GM12865 (cell line): ENCODE measurements around the gene MIB1.
A peak's percentile ranks its signal among the peaks of the same experiment; 100 is the strongest.

Experiments used
- DNase-seq: peaks from one replicate; pipeline ENCODE4 v3.0.0; 2010; ENCODE audit warnings: low read depth
- H3K4me3 ChIP-seq: 2 replicates; pipeline ENCODE4 v1.5.1; 2011; ENCODE audit warnings: mild to moderate bottlenecking, low read depth, low read length, control low read depth
- TF ChIP-seq, protein P1 (sequence below): IDR thresholded peaks from 2 replicates; pipeline ENCODE4 v1.5.1; 2011; ENCODE audit warnings: low read length, control low read depth, low read depth, inconsistent platforms; ENCODE audit not compliant: insufficient read depth; ENCODE audit errors: missing control alignments

The MIB1 gene

DNA sequence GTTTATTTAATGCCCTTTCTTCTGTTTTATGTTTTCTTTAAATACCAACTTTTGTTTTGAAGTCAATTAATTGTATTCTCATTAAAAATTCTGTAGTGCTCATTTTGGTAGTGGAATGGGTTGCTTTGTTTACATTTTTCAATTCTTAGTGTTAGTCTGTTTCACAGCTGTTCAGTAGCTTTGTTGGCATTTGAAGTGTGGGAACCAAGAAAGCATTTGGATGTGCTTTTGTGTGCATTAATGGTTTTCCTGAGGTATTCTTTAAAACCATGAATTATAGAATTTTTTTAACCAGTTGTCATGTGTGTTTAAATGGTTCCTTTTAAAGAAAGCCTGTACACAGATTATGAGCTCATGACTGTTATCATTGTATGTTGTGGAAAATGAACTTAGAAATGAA, 19.7 kb downstream of the MIB1 start:
- TF ChIP-seq, protein P1, sequence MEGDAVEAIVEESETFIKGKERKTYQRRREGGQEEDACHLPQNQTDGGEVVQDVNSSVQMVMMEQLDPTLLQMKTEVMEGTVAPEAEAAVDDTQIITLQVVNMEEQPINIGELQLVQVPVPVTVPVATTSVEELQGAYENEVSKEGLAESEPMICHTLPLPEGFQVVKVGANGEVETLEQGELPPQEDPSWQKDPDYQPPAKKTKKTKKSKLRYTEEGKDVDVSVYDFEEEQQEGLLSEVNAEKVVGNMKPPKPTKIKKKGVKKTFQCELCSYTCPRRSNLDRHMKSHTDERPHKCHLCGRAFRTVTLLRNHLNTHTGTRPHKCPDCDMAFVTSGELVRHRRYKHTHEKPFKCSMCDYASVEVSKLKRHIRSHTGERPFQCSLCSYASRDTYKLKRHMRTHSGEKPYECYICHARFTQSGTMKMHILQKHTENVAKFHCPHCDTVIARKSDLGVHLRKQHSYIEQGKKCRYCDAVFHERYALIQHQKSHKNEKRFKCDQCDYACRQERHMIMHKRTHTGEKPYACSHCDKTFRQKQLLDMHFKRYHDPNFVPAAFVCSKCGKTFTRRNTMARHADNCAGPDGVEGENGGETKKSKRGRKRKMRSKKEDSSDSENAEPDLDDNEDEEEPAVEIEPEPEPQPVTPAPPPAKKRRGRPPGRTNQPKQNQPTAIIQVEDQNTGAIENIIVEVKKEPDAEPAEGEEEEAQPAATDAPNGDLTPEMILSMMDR, result no peak
- no peak for DNase-seq

DNA sequence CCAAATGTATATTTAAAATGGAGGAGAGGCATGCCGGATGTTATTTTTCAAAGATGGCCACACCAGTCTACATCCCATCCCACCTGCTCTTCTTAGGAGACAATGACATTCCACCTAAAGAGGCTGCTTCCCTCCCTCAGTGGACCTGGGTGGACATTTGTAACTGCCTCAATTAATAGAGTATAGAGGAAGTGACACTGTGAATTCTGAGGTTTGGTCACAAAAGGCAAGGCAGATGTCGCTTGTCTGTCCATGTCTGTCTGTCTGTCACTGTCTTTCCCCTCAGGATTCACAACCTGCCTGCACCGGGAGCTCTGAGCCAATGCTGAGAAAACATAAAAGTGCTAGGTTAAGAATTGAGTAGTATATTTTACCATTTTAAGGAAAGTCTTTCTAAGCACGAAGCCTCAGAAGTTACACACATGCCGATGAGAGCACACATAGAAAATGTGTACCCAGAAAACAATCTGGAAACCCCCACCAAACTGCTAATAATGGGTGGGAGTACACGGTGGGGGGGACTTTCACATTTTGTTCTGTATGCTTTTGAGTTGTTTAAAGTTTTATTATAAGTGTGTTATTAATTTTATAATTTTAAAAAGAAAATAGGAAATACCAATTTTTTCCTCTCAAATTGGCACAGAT, 21.0 kb downstream of the MIB1 start:
- H3K4me3 ChIP-seq, result peak overlapping the region; percentile 13; the same call in 1 of the 2 replicates
- peak; percentile 62 for DNase-seq
- TF ChIP-seq, protein P1, result no peak

More for the DNA sequence above, 19.7 kb downstream of the MIB1 start:
- no peak overlapping the region for H3K4me3 ChIP-seq

DNA sequence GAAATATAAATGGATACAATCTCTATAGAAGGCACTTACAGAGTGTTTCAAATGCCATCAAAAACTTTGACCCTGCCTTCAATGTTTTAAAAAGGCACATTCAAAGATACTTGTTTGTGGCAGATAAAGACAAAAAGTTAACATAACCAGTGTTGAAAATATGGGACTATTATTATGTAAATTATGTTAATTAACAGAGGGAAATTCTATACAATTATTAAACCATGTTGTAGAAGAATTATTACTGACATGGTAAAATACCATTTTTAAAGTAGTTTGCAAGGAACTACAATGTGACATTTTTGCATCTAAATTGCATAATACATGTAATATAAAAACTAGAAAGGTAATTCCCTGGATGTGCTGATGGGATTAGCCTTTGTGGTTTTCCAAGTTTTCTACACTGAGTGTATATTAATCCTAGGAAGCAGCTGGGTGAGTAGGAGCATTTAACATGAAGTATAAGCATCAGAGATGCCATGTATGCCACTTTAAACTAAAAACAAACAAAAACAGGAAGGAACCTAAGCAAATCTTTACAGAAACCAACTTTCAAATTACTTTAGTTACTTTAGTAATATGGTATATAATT, 21.7 kb downstream of the MIB1 start:
- TF ChIP-seq, protein P1, result no peak
- no peak for DNase-seq
- peak overlapping the region; percentile 13; the same call in 1 of the 2 replicates for H3K4me3 ChIP-seq

DNA sequence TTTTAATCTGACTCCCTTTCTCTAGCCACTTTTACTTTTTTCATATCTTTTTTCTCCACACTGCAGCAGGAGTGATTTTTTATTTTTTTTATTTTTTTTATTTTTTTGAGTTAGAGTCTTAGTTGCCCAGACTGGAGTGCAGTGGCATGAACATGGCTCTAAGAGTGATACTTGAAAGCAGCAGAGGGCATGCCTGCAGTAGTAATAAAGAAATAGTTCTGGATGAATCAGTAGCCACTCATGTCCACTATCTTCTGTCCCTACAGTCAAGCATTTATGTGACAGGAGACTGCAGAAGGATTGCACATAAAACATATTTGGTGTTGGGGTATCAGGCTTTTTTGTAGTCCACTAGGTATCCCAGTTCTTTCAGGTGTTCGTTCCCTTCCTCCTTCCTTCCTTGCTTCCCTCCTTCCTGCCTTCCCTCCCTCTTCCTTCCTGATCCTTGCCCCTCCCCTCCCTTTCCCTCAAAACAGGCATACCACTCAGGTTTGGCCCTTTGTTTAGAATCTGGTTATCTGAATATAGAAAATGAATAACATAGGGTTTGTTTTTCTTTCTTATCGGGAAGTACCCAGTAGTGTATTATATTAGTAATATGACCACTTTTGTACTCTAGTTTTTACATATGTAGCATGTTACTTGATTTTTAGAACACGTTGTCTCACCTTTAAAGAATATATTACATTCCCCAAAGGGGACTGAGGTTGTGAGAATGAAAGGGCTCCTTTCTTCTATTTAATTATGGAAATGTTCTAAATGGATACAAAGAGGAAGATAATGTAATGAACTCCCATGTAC, 23.5 kb downstream of the MIB1 start:
- DNase-seq, result peak; percentile 17
- no peak overlapping the region for H3K4me3 ChIP-seq
- TF ChIP-seq, protein P1, result no peak

DNA sequence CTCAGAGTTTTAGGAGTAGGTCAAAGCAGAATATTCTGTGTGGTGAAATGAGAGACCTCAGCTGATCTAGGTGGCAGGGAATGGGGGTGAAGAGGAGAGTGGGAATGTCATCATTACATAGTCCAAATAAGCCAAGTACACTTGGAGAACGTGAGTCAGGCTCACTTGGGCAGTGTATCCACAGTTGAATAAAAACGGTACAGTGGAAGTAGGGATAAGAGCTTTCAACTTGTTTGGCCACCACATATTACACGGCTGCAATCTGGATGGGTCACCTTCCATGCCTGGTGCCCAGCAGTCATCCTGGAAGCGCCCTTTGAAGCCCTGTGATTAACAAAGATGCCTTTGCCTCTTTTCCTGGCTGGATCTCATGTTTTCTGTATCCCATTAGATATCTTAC, 28.6 kb downstream of the MIB1 start:
- H3K4me3 ChIP-seq, result no peak overlapping the region
- DNase-seq, result no peak
- TF ChIP-seq, protein P1, result no peak

DNA sequence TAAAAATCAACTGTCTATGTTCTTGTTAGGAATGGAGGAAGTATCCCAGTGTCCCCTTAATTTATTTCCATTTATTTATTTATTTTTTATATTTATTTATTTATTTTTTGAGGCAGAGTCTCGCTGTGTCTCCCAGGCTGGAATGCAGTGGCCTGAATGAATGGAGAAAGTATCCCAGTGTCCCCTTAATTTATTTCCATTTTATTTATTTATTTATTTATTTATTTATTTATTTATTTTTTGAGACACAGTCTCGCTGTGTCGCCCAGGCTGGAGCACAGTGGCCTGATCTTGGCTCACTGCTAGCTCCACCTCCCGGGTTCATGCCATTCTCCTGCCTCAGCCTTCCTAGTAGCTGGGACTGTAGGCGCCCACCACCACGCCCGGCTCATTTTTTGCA, 34.1 kb downstream of the MIB1 start:
- H3K4me3 ChIP-seq, result no peak overlapping the region
- no peak for DNase-seq
- TF ChIP-seq, protein P1, result no peak
